NCI-H1092 treated with DMSO at 0.1 percent for 48 hours (cell line): ENCODE measurements around the gene P2RX7.
"Not testable (repeated sequence)": the region's sequence is repeated elsewhere in the genome, so short reads cannot be mapped to it uniquely, and the experiment has no call there.

Source experiments
- DNase-seq: peaks from one replicate; lab custom pipeline; 2025; lab: John Stamatoyannopoulos, UW

Gene P2RX7

GRCh38 chr12:121205491-121205890 is 72.8 kb downstream of the P2RX7 start:
- no peak for DNase-seq

- not testable (repeated sequence) for DNase-seq
Observed at GRCh38 chr12:121208571-121208970, 75.9 kb downstream of the P2RX7 start.

- DNase-seq, result no peak
Observed at GRCh38 chr12:121209221-121209620, 76.5 kb downstream of the P2RX7 start.

GRCh38 chr12:121209624-121210572 is 77.2 kb downstream of the P2RX7 start, which contains the start of gene P2RX4:
Gene P2RX4 (plus strand): TSS chr12:121210129. CDS start chr12:121210165, 36 bp downstream.
- peak; percentile 54 for DNase-seq

- no peak for DNase-seq
Observed at GRCh38 chr12:121212875-121213274, 80.2 kb downstream of the P2RX7 start.

GRCh38 chr12:121214166-121214777 is 81.6 kb downstream of the P2RX7 start:
- DNase-seq, result no peak

GRCh38 chr12:121214855-121215745 is 82.4 kb downstream of the P2RX7 start:
- no peak for DNase-seq

GRCh38 chr12:121216102-121216501 is 83.4 kb downstream of the P2RX7 start:
- DNase-seq, result no peak

- no peak for DNase-seq
Observed at GRCh38 chr12:121217063-121217462, 84.4 kb downstream of the P2RX7 start.

GRCh38 chr12:121217761-121218160 is 85.1 kb downstream of the P2RX7 start:
- DNase-seq, result no peak

- DNase-seq, result no peak
Observed at GRCh38 chr12:121218588-121219352, 86.1 kb downstream of the P2RX7 start.

GRCh38 chr12:121219353-121219986 is 86.8 kb downstream of the P2RX7 start:
- DNase-seq, result no peak

GRCh38 chr12:121222847-121223246 is 90.2 kb downstream of the P2RX7 start:
- DNase-seq, result no peak

- DNase-seq, result no peak
Observed at GRCh38 chr12:121223292-121224285, 90.9 kb downstream of the P2RX7 start.

- no peak for DNase-seq
Observed at GRCh38 chr12:121224591-121224990, 91.9 kb downstream of the P2RX7 start.

GRCh38 chr12:121226399-121226798 is 93.7 kb downstream of the P2RX7 start:
- DNase-seq, result no peak

- DNase-seq, result not testable (repeated sequence)
Observed at GRCh38 chr12:121226871-121227270, 94.2 kb downstream of the P2RX7 start.

- peak; percentile 7 for DNase-seq
Observed at GRCh38 chr12:121227294-121227693, 94.6 kb downstream of the P2RX7 start.

GRCh38 chr12:121228919-121229665 is 96.4 kb downstream of the P2RX7 start:
- DNase-seq, result no peak
